Measurements from ENCODE around the gene C20orf202.

The C20orf202 gene

DNA sequence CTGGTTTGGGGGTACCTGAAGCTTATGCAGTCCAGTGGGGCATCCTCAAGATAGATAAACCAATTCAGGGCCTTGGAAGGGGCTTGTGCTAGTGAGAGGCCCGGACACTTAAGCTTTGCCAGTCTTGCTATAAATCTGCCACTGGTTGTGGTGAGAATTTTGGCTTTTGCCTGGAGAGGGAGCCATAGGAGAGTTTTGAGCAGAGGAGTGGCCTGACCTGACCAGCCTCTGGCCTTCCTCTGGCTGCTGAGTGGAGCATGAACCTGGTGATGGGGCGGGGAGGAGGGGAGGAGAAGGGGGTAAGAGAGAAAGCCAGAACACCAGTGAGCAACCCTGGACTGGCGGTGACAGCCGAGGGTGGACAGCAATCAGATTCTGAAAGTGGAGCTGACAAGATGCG lies 25.6 kb upstream of the C20orf202 start:
- DNase-seq (ENCODE audit: low read depth): no peak
- TF ChIP-seq, protein P1, sequence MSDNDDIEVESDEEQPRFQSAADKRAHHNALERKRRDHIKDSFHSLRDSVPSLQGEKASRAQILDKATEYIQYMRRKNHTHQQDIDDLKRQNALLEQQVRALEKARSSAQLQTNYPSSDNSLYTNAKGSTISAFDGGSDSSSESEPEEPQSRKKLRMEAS (IDR thresholded peaks at IDR 0.05; ENCODE audit: low read depth, low read length): no peak
- TF ChIP-seq, protein P2, sequence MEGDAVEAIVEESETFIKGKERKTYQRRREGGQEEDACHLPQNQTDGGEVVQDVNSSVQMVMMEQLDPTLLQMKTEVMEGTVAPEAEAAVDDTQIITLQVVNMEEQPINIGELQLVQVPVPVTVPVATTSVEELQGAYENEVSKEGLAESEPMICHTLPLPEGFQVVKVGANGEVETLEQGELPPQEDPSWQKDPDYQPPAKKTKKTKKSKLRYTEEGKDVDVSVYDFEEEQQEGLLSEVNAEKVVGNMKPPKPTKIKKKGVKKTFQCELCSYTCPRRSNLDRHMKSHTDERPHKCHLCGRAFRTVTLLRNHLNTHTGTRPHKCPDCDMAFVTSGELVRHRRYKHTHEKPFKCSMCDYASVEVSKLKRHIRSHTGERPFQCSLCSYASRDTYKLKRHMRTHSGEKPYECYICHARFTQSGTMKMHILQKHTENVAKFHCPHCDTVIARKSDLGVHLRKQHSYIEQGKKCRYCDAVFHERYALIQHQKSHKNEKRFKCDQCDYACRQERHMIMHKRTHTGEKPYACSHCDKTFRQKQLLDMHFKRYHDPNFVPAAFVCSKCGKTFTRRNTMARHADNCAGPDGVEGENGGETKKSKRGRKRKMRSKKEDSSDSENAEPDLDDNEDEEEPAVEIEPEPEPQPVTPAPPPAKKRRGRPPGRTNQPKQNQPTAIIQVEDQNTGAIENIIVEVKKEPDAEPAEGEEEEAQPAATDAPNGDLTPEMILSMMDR (IDR thresholded peaks at IDR 0.05; ENCODE audit: low read depth, low read length): peak; percentile 6

DNA sequence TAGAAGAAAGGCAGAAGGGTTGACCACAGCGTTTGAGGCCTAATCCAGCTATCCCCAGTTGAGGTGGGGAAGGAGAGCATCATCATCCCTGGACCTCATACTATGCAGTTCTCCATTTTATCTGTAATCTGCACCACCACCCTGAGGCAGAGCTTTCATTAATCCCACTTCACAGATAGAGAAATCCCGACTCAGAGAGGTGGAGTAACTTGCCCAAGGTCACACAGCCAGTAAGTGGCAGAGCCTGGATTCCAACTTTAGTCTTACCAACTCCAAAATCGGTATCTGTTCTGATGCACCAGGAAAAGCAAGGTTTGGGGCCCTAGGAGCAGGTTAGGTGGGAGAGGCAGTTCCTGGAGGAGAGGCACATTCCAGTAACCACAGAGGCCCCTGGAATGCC lies 25.2 kb upstream of the C20orf202 start:
- H3K4me3 ChIP-seq (ENCODE audit: low read depth, low read length): no peak overlapping the region
- DNase-seq (ENCODE audit: low read depth): no peak
- no peak for TF ChIP-seq MYC (IDR thresholded peaks at IDR 0.05; ENCODE audit: low read depth, low read length)
- TF ChIP-seq, protein P1 (IDR thresholded peaks at IDR 0.05; ENCODE audit: low read depth, low read length): no peak
- TF ChIP-seq POLR2A (IDR thresholded peaks at IDR 0.05; ENCODE audit: extremely low read depth, insufficient read length): no peak
- TF ChIP-seq, protein P2 (IDR thresholded peaks at IDR 0.05; ENCODE audit: low read depth, low read length): no peak

More for the DNA sequence above, 25.6 kb upstream of the C20orf202 start:
- no peak overlapping the region for H3K4me3 ChIP-seq (ENCODE audit: low read depth, low read length)

DNA sequence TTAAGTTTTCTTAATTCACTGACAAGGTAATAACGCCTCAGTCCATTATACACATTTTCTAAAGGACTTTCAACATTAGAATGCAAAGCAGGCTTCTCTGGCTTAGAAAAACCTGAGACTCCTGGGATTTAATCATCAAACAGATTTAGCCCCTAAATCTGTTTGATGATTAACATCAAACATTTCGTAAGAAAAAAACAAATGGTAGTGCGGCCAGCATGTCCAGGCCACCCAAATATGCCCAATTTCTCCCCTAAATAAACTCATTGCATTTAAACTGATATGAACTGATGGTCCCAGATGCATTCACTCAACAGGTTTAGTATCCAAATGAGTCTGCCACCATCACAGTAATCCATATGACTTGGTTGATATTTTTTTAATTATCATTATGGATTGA lies 24.6 kb upstream of the C20orf202 start:
- H3K4me3 ChIP-seq (ENCODE audit: low read depth, low read length): no peak overlapping the region
- no peak for TF ChIP-seq MYC (IDR thresholded peaks at IDR 0.05; ENCODE audit: low read depth, low read length)
- TF ChIP-seq, protein P2 (IDR thresholded peaks at IDR 0.05; ENCODE audit: low read depth, low read length): no peak
- TF ChIP-seq POLR2A (IDR thresholded peaks at IDR 0.05; ENCODE audit: extremely low read depth, insufficient read length): no peak
- TF ChIP-seq, protein P1 (IDR thresholded peaks at IDR 0.05; ENCODE audit: low read depth, low read length): no peak
- DNase-seq (ENCODE audit: low read depth): no peak

DNA sequence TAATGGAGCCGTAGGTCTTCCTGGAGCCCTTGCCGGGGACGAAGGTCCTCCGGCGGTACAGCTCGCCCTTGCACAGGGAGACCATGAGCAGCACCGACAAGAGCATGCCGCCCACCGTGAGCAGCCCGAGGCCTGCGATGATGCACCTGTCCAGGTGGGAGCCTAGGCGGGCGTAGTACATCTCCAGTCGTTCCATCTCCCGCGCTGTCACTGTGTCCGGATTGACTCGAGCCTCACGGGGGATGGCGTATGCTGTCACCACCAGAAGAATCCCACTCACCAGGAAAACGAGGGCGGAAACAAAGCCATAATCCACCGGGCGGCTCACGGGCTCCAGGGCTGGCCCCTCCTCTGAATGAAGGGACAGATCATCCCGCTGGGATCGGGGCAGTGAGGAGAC lies 22.3 kb upstream of the C20orf202 start:
- H3K4me3 ChIP-seq (ENCODE audit: low read depth, low read length): no peak overlapping the region
- no peak for DNase-seq (ENCODE audit: low read depth)
- TF ChIP-seq, protein P1 (IDR thresholded peaks at IDR 0.05; ENCODE audit: low read depth, low read length): no peak
- TF ChIP-seq MYC (IDR thresholded peaks at IDR 0.05; ENCODE audit: low read depth, low read length) (no peak), POLR2A (IDR thresholded peaks at IDR 0.05; ENCODE audit: extremely low read depth, insufficient read length) (no peak)
- TF ChIP-seq, protein P2 (IDR thresholded peaks at IDR 0.05; ENCODE audit: low read depth, low read length): no peak

DNA sequence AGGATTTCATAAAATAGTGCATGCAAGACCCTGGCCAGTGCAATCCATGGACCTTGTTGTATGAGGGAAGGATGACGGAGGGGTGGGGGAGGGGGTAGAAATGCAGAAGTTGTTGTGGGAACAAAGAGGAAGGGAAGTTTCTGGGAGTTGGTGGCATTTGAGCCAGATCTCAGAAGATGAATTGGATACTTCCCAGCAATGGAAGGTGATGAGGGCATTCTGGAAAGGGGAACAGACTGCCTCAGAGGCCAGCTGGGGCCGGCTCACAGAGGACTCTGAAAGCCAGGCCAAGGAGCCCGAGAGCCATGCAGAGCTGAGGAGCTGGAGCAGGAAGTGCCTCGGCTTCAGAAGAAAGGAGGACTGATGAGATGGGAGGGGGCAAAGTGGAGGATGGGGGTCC lies 21.1 kb upstream of the C20orf202 start:
- DNase-seq (ENCODE audit: low read depth): no peak
- TF ChIP-seq, protein P2 (IDR thresholded peaks at IDR 0.05; ENCODE audit: low read depth, low read length): no peak
- TF ChIP-seq, protein P1 (IDR thresholded peaks at IDR 0.05; ENCODE audit: low read depth, low read length): no peak
- TF ChIP-seq POLR2A (IDR thresholded peaks at IDR 0.05; ENCODE audit: extremely low read depth, insufficient read length) (no peak), MYC (IDR thresholded peaks at IDR 0.05; ENCODE audit: low read depth, low read length) (no peak)
- H3K4me3 ChIP-seq (ENCODE audit: low read depth, low read length): no peak overlapping the region

DNA sequence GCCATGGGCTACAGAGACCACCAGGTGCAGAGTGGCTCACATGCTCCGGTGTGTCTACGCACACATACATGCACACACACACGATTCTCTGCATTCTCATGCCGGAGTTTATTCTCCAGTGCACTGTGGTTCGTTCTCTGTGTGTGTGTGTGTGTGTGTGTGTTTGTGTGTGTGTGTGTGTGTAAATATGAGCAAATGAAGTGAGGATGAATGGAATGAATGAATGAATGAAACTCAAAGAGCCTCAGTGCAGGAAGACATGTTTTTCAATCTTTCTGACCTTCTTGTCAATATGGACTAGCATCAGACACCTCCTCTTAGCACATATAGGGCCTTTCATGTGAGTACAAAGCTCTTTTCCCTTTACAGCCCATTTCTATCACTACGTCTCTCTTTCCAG lies 20.1 kb upstream of the C20orf202 start:
- no peak for TF ChIP-seq POLR2A (IDR thresholded peaks at IDR 0.05; ENCODE audit: extremely low read depth, insufficient read length)
- TF ChIP-seq, protein P2 (IDR thresholded peaks at IDR 0.05; ENCODE audit: low read depth, low read length): no peak
- TF ChIP-seq, protein P1 (IDR thresholded peaks at IDR 0.05; ENCODE audit: low read depth, low read length): no peak
- TF ChIP-seq MYC (IDR thresholded peaks at IDR 0.05; ENCODE audit: low read depth, low read length): no peak
- no peak overlapping the region for H3K4me3 ChIP-seq (ENCODE audit: low read depth, low read length)
- DNase-seq (ENCODE audit: low read depth): no peak

Data from NB4 (cell line).